ENCODE measurements around the gene SCN8A.
A peak's percentile ranks its signal among the peaks of the same experiment; 100 is the strongest.

Gene SCN8A

GRCh38 chr12:51669996-51670395 is 79.0 kb downstream of the SCN8A start:
- no peak for DNase-seq (ENCODE audit: low spot score)

DNA sequence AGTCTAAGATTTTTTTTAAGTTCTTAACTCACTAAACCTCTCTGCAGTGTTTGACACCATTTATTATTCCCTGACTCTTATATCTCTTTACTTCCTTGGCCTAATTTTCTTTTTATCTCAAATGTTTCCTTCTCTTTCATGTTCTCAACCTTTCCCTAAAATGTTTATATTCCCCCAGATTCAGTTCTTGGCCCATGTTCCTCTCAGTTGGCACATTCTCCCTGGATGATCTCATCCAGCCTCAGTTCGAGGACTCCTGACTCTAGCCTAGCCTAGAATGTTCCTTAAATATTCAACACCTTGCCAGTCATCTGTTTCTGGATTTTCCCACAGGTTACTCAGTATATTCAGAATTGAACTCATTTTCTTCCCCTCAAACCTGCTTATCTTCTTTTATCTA is 81.3 kb downstream of the SCN8A start:
- no peak for DNase-seq (ENCODE audit: low spot score)

- no peak for DNase-seq (ENCODE audit: low spot score)
These were observed 84.2 kb downstream of the SCN8A start for GRCh38 chr12:51675071-51675803.

DNA sequence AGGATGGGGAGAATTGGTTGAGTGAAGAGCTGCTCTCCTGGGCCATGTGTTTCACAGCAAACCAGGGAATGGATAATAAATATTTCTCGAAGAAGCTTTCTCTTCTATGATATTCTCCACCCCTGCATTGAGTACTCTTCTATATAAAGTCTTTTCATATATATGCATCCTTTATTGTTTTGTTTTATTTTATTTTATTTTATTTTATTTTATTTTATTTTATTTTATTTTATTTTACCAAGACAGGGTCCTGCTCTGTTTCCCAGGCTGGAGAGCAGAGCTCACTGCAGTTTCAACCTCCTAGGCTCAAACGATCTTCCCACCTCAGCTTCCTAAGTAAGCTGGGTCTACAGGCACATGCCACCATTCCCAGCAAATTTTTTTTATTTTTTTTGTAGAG is 85.8 kb downstream of the SCN8A start:
- DNase-seq (ENCODE audit: low spot score): no peak

DNA sequence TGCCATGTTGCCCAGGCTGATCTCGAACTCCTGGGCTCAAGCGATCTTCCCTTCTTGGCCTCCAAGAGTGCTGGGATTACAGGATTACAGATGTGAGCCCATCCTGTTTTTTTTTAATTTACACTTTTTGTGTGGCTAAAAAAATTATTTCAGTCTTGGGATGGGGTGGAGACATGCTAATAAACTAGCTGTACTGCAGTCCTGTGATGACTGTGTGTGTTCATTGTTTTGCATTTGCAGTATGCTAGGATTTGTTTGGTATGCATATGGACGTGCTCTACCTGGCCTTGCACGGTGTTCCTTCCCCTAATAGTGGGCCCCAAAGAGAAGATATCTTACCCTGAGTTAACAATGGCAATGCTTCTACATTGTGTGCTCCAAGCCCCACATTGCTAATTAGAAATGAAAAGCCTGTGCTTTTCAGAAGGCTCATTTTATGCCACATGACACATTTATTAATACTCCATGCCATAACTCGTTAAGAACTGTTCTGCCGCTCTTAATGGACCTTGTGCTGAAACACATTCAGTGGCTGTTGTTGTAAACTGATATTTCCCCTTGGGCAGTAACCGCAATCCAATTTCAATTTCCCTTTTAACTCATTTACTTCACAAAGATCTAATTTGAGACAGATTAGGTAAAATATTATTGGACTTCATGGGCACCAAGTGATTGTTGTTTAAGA is 86.4 kb downstream of the SCN8A start:
- DNase-seq (ENCODE audit: low spot score): no peak

GRCh38 chr12:51678086-51678724 is 87.2 kb downstream of the SCN8A start:
- DNase-seq (ENCODE audit: low spot score): peak; percentile 74

GRCh38 chr12:51682981-51683380 is 91.9 kb downstream of the SCN8A start:
- DNase-seq (ENCODE audit: low spot score): no peak

DNA sequence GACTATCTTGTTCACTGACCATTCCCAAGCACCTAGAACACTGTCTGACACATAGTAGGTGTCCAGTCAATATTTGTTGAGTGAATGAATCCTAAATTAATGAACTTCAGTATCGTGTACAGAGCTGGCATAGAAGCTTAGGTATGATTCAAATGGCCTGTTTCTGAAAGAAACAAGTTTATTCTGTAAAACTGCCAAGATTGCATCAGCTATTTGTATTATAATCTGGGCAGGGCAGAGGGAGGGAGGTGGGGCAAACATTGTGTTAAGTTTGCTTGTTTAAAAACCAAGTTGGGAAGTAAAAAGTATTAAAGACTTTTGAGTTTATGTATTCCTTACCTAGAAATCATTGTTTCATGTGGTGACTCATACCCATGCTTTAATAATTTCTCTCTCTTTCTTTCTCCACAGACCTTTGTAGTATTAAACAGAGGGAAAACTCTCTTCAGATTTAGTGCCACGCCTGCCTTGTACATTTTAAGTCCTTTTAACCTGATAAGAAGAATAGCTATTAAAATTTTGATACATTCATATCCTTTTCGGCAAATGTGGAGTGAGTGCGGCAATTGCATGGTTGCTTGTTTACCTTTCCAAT is 92.8 kb downstream of the SCN8A start:
- no peak for DNase-seq (ENCODE audit: low spot score)

GRCh38 chr12:51686727-51687126 is 95.7 kb downstream of the SCN8A start:
- no peak for DNase-seq (ENCODE audit: low spot score)

GRCh38 chr12:51687177-51687576 is 96.1 kb downstream of the SCN8A start:
- DNase-seq (ENCODE audit: low spot score): no peak

DNA sequence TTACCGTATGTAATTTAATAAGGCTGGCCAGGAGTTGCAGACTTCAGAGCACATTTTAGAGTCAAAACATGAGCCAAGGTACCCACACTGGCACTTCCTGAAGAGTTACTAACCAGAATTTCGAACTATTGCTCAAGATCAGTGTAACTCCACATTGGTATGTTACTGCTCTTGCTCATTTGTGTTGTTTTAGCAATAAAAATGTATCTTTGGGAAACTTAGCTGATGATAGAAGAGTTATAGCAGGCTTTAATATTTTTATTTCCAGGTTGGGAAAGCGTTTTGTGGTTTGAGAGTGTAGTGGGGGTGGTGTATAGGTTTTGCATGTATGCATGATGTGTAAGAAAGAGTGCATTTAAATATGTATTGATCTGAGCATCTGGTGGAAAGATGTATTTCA is 96.6 kb downstream of the SCN8A start:
- DNase-seq (ENCODE audit: low spot score): no peak

- DNase-seq (ENCODE audit: low spot score): no peak
These were observed 99.0 kb downstream of the SCN8A start for GRCh38 chr12:51689983-51690382.

GRCh38 chr12:51692016-51692415 is 101.0 kb downstream of the SCN8A start:
- DNase-seq (ENCODE audit: low spot score): no peak

GRCh38 chr12:51693569-51693968 is 102.5 kb downstream of the SCN8A start:
- DNase-seq (ENCODE audit: low spot score): no peak

GRCh38 chr12:51694146-51694545 is 103.1 kb downstream of the SCN8A start:
- no peak for DNase-seq (ENCODE audit: low spot score)

DNA sequence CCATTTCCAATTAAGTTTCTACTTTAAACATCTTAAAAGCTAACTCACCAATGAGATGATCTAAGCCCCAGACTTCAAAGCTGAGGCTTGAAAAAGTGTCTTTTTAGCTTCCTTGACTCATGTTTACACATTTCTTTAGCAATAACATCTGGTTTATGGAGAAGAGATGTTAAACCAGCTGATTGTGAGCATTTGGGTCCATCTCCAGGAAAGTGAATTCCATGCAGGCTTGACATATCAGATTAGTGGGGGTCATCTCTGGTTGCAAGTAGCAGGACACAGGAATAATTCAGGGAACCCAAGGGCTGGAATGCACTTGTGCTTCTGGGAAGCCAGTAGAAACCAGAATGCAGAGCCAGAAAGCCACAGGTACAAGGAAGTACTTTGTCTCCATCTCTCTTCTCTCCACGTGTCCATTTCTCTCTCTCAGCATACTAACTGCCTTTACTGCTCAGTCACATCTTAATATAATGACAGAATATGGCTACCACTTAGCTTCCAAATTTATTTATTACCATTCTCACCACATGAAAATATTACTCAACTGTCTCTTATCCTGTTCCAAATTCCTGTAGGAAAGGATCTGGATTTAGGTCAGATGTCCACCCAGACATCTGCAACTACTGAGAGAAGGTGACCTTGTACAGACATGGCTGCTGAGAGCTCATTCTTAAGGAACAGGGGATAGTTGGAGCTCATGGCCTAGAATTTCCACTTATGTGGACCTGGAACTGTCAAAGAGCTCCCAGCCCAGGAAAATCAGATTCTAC is 104.4 kb downstream of the SCN8A start:
- DNase-seq (ENCODE audit: low spot score): no peak

DNA sequence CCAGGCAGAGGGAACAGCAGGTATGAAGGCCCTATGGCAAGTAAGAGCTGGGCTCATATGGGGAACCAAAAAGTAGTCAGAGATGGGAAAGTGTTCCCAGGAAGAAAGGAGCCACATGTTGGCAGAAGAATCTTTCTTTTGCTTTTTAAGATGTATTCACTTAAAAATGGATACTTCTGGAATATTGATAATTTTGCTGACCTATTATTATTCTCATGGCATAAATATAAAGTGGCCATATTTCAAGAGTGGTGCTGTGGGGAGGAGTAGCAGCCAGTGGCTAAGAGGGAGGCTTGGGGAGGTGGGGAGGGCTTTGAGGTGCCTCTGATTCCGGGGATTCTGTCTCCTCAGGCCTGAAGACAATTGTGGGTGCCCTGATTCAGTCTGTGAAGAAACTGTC is 108.2 kb downstream of the SCN8A start:
- no peak for DNase-seq (ENCODE audit: low spot score)

- no peak for DNase-seq (ENCODE audit: low spot score)
These were observed 109.9 kb downstream of the SCN8A start for GRCh38 chr12:51700887-51701286.

- DNase-seq (ENCODE audit: low spot score): no peak
These were observed 111.6 kb downstream of the SCN8A start for GRCh38 chr12:51702587-51702986.

- no peak for DNase-seq (ENCODE audit: low spot score)
These were observed 114.4 kb downstream of the SCN8A start for GRCh38 chr12:51705450-51705849.

GRCh38 chr12:51706206-51706605 is 115.2 kb downstream of the SCN8A start:
- DNase-seq (ENCODE audit: low spot score): no peak

DNA sequence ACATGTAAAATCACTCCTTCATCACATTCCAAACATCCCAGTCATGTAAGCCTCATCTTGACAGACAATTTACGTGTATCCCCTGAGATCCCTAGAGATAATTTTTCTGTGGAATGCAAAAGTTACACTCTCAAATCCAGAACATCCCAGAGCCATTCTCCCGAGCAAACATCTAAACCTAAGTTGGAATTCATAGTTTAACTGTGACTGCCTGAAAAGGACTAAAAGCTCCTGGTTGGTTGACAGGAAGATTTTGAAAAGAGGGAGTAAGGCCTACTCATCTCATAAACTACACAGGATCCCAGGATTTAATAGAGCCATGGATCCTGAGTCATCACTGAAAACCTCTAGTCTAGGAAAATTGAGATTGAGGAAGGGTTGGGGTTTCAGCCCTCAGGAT is 123.6 kb downstream of the SCN8A start:
- no peak for DNase-seq (ENCODE audit: low spot score)

All from globus pallidus (tissue), 1 donor.